Natural killer cell treated with Interleukin-12 subunit alpha and Interleukin-12 subunit beta and Interleukin-15 and Interleukin-18, amount 100 ng/mL, for 72 hours (primary cell): Measurements from ENCODE around the gene C16orf92. TPM values are rescaled to one million over a fixed set of nuclear protein-coding genes. Genes with fewer than 3 reads are reported as not detected.

Experiments used
- ATAC-seq, 2 donors: fragments of 150-1000 bp; cut with Tn5 transposase in 1 of 2; sonication (Bioruptor Pico), chemical (Tn5 transposase) in 1 of 2; 2 replicates each; pipeline ENCODE4 v1.10.0; 2021
- DNase-seq: peaks from one replicate; pipeline ENCODE4 v3.0.0; 2022; ENCODE audit warnings: low spot score
- H3K27ac Mint-ChIP-seq, 2 donors: 1 replicate in 1 of 2; 2 replicates in 1 of 2; pipeline ENCODE4 v1.8.0; 2022; ENCODE audit warnings: mixed read lengths in 2 of 2, mild to moderate bottlenecking in 1 of 2, moderate library complexity in 1 of 2
- H3K27me3 Mint-ChIP-seq, 2 donors: 1 replicate in 1 of 2; 2 replicates in 1 of 2; pipeline ENCODE4 v1.8.0; 2022; ENCODE audit warnings: mixed read lengths in 2 of 2
- H3K36me3 Mint-ChIP-seq: one replicate; pipeline ENCODE4 v1.8.0; 2022; ENCODE audit warnings: mixed read lengths
- H3K4me1 Mint-ChIP-seq, 2 donors: 1 replicate in 1 of 2; 2 replicates in 1 of 2; pipeline ENCODE4 v1.8.0; 2022; ENCODE audit warnings: low read depth in 2 of 2, mixed read lengths in 2 of 2, mild to moderate bottlenecking in 1 of 2
- H3K4me3 Mint-ChIP-seq: one replicate; pipeline ENCODE4 v1.8.0; 2022; ENCODE audit warnings: mixed read lengths
- H3K9me3 Mint-ChIP-seq: 2 replicates; pipeline ENCODE4 v1.8.0; 2022; ENCODE audit warnings: mixed read lengths
- total RNA-seq, 2 donors: library from RNA; stranded (reverse); gene quantifications; one replicate each; pipeline ENCODE4 v1.2.3, GENCODE V29; 2022

Gene C16orf92
- total RNA-seq, 2 donors from 2014 or later = not detected

GRCh38 chr16:30060346-30060745 lies 37.3 kb downstream of the C16orf92 start:
- ATAC-seq = no peak
- H3K27ac Mint-ChIP-seq = no peak overlapping the region

GRCh38 chr16:30060836-30061554 lies 38.0 kb downstream of the C16orf92 start:
- Mint-ChIP-seq H3K36me3 (no peaks in the 10 kb centered on the region), H3K4me3 (no peak overlapping the region), H3K9me3 (no peaks in the 10 kb centered on the region), H3K4me1 (peaks cover 10% of the 10 kb centered on the region in 2 donors), H3K27me3 (no peaks in the 10 kb centered on the region), H3K27ac (no peak overlapping the region)
- no peak for DNase-seq
- ATAC-seq = no peak

More at GRCh38 chr16:30060346-30060745, 37.3 kb downstream of the C16orf92 start:
- no peaks in the 10 kb centered on the region for H3K36me3 Mint-ChIP-seq
- no peaks in the 10 kb centered on the region for H3K9me3 Mint-ChIP-seq
- no peaks in the 10 kb centered on the region for H3K27me3 Mint-ChIP-seq
- no peak for DNase-seq
- no peak overlapping the region for H3K4me3 Mint-ChIP-seq
- H3K4me1 Mint-ChIP-seq = peaks cover 10% of the 10 kb centered on the region in 2 donors

GRCh38 chr16:30063278-30063892 lies 40.4 kb downstream of the C16orf92 start:
- Mint-ChIP-seq H3K27me3 (no peaks in the 10 kb centered on the region), H3K9me3 (no peaks in the 10 kb centered on the region), H3K4me1 (peaks cover 25% of the 10 kb centered on the region in 2 donors), H3K36me3 (peaks cover 10% of the 10 kb centered on the region), H3K4me3 (peak overlapping the region; percentile 97), H3K27ac (peak overlapping the region; percentile 98)
- ATAC-seq (no peak), DNase-seq (no peak)

- Mint-ChIP-seq H3K27ac (peak overlapping the region; percentile 98), H3K9me3 (no peaks in the 10 kb centered on the region), H3K27me3 (no peaks in the 10 kb centered on the region), H3K4me3 (peak overlapping the region; percentile 97), H3K4me1 (peaks cover 25 to 26% of the 10 kb centered on the region in 2 donors), H3K36me3 (peaks cover 10% of the 10 kb centered on the region)
- peak in 1 of 2 donors; percentile 43 for ATAC-seq
- peak; percentile 74 for DNase-seq
These were observed 41.1 kb downstream of the C16orf92 start for GRCh38 chr16:30063893-30064728.

- H3K4me1 Mint-ChIP-seq = peaks cover 25 to 31% of the 10 kb centered on the region in 2 donors
- DNase-seq = no peak
- no peaks in the 10 kb centered on the region for H3K9me3 Mint-ChIP-seq
- no peaks in the 10 kb centered on the region for H3K27me3 Mint-ChIP-seq
- H3K4me3 Mint-ChIP-seq = peak overlapping the region; percentile 97
- peak overlapping the region; percentile 98 for H3K27ac Mint-ChIP-seq
- peaks cover 10% of the 10 kb centered on the region for H3K36me3 Mint-ChIP-seq
- no peak for ATAC-seq
These were observed 41.7 kb downstream of the C16orf92 start for GRCh38 chr16:30064729-30065101.

- H3K27me3 Mint-ChIP-seq = no peaks in the 10 kb centered on the region
- H3K36me3 Mint-ChIP-seq = peaks cover 10% of the 10 kb centered on the region
- peaks cover 25 to 35% of the 10 kb centered on the region in 2 donors for H3K4me1 Mint-ChIP-seq
These were observed 42.3 kb downstream of the C16orf92 start, which contains the start of gene ALDOA for GRCh38 chr16:30065102-30065942. ALDOA (plus strand) TSS chr16:30065760; CDS start chr16:30066898, 1,138 bp downstream.

GRCh38 chr16:30065943-30066760 lies 43.2 kb downstream of the C16orf92 start:
- ATAC-seq = peak; percentile 1 to 19
- H3K27ac Mint-ChIP-seq = peak overlapping the region; percentile 98
- H3K4me1 Mint-ChIP-seq = peaks cover 25 to 35% of the 10 kb centered on the region in 2 donors
- peaks cover 10% of the 10 kb centered on the region for H3K36me3 Mint-ChIP-seq
- no peaks in the 10 kb centered on the region for H3K9me3 Mint-ChIP-seq
- no peaks in the 10 kb centered on the region for H3K27me3 Mint-ChIP-seq
- peak overlapping the region; percentile 97 for H3K4me3 Mint-ChIP-seq
- peak; percentile 73 for DNase-seq

More at GRCh38 chr16:30065102-30065942, 42.3 kb downstream of the C16orf92 start, which contains the start of gene ALDOA:
- peak within 1 kb of the TSS; percentile 97 for H3K4me3 Mint-ChIP-seq
- peak; percentile 99 for DNase-seq
- ATAC-seq = peak; percentile 93 to 94
- H3K9me3 Mint-ChIP-seq = no peaks in the 10 kb centered on the region
- peak within 1 kb of the TSS; percentile 98 for H3K27ac Mint-ChIP-seq

GRCh38 chr16:30066761-30067583 lies 44.0 kb downstream of the C16orf92 start:
- Mint-ChIP-seq H3K4me3 (peak overlapping the region; percentile 97), H3K27me3 (no peaks in the 10 kb centered on the region), H3K4me1 (peaks cover 25 to 35% of the 10 kb centered on the region in 2 donors), H3K27ac (peak overlapping the region; percentile 98), H3K36me3 (peaks cover 12% of the 10 kb centered on the region), H3K9me3 (no peaks in the 10 kb centered on the region)
- DNase-seq (no peak), ATAC-seq (no peak)

GRCh38 chr16:30067584-30067916 lies 44.6 kb downstream of the C16orf92 start:
- peaks cover 25 to 38% of the 10 kb centered on the region in 2 donors for H3K4me1 Mint-ChIP-seq
- H3K36me3 Mint-ChIP-seq = peaks cover 15% of the 10 kb centered on the region
- H3K27ac Mint-ChIP-seq = peak overlapping the region; percentile 98
- ATAC-seq = no peak
- DNase-seq = no peak
- H3K4me3 Mint-ChIP-seq = peak overlapping the region; percentile 97
- H3K27me3 Mint-ChIP-seq = no peaks in the 10 kb centered on the region
- H3K9me3 Mint-ChIP-seq = no peaks in the 10 kb centered on the region

GRCh38 chr16:30068333-30068732 lies 45.3 kb downstream of the C16orf92 start:
- H3K9me3 Mint-ChIP-seq = no peaks in the 10 kb centered on the region
- peaks cover 15% of the 10 kb centered on the region for H3K36me3 Mint-ChIP-seq
- ATAC-seq (no peak), DNase-seq (no peak)
- H3K27ac Mint-ChIP-seq = peak overlapping the region in 1 of 2 donors; percentile 66
- H3K27me3 Mint-ChIP-seq = no peaks in the 10 kb centered on the region
- peaks cover 25 to 38% of the 10 kb centered on the region in 2 donors for H3K4me1 Mint-ChIP-seq
- H3K4me3 Mint-ChIP-seq = no peak overlapping the region

GRCh38 chr16:30068750-30069610 lies 46.0 kb downstream of the C16orf92 start:
- H3K4me1 Mint-ChIP-seq = peaks cover 20 to 32% of the 10 kb centered on the region in 2 donors
- H3K36me3 Mint-ChIP-seq = peaks cover 15% of the 10 kb centered on the region
- H3K27ac Mint-ChIP-seq = peak overlapping the region in 1 of 2 donors; percentile 66
- H3K9me3 Mint-ChIP-seq = no peaks in the 10 kb centered on the region
- H3K27me3 Mint-ChIP-seq = no peaks in the 10 kb centered on the region
- H3K4me3 Mint-ChIP-seq = no peak overlapping the region
- DNase-seq = no peak
- no peak for ATAC-seq
